ENCODE results near the gene PNCK. TPM values are rescaled to one million over a fixed set of nuclear protein-coding genes. Genes with fewer than 3 reads are reported as not detected.

Gene PNCK
- total and polyA plus RNA-seq, 8 donors = 0.28 to 0.99 (median 0.49) TPM; not detected in 3

DNA sequence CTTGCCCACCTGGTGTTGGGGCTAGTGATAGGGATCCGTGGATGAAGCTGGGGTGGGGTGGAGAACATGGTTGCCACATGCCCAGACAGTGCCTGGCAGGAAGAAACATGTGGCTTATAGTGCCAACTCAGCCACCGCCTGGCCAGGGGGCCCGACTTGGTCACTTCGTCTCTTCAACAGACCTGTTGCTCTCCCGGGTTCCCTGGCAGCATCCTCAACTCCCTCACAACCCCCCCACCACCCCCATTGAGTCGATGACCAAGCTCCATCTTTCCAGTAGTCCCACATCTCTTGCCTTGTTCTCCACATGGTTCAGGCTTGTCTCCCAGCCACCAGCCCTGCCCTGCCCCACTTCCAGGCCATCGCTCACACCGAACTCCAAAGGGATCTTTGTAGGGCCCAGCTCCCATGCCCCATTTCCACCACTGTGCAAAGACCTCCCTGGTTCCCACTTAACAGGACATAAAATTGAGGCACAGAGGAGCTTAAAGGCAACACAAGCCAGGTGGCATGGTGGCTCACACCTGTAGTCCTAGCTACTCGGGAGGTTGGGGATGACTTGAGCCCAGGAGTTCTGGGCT, 7.8 kb downstream of the PNCK start:
- DNase-seq (peak in 2 of 6 donors; percentile 37 to 45), FAIRE-seq (no peak), ATAC-seq (no peak)
- 69 to 71% methylated on average over 6 to 9 of the region's 9 CpGs for WGBS, 2 donors
- no peaks in the 10 kb centered on the region for H3K36me3 ChIP-seq
- intact Hi-C loops (cut with DNase I) = no loop called here
- no peaks in the 10 kb centered on the region for H3K9me3 ChIP-seq
- peaks cover 0 to 26% (median 3%) of the 10 kb centered on the region in 4 donors for H3K27me3 ChIP-seq
- no peak overlapping the region for H3K4me3 ChIP-seq
- H3K27ac ChIP-seq = no peak overlapping the region
- TF ChIP-seq, protein P1, sequence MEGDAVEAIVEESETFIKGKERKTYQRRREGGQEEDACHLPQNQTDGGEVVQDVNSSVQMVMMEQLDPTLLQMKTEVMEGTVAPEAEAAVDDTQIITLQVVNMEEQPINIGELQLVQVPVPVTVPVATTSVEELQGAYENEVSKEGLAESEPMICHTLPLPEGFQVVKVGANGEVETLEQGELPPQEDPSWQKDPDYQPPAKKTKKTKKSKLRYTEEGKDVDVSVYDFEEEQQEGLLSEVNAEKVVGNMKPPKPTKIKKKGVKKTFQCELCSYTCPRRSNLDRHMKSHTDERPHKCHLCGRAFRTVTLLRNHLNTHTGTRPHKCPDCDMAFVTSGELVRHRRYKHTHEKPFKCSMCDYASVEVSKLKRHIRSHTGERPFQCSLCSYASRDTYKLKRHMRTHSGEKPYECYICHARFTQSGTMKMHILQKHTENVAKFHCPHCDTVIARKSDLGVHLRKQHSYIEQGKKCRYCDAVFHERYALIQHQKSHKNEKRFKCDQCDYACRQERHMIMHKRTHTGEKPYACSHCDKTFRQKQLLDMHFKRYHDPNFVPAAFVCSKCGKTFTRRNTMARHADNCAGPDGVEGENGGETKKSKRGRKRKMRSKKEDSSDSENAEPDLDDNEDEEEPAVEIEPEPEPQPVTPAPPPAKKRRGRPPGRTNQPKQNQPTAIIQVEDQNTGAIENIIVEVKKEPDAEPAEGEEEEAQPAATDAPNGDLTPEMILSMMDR (IDR thresholded peaks at IDR 0.05) = no peak
- H3K4me1 ChIP-seq = no peaks in the 10 kb centered on the region

DNA sequence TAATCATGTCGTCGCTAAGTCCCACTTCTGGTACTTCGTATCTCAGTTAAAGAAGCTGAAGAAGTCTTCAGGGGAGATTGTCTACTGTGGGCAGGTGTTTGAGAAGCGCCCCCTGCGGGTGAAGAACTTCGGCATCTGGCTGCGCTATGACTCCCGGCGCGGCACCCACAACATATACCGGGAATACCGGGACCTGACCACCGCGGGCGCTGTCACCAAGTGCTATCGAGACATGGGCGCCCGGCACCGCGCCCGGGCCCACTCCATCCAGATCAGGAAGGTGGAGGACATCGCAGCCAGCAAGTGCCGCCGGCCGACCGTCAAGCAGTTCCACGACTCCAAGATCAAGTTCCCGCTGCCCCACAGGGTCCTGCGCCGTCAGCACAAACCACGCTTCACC, 11.3 kb downstream of the PNCK start:
- ATAC-seq (peak in 3 of 4 donors; percentile 27 to 47 (median 36)), DNase-seq (peak; percentile 17 to 76 (median 54)), FAIRE-seq (no peak)
- Histone ChIP-seq H3K27ac (no peak overlapping the region), H3K36me3 (no peaks in the 10 kb centered on the region), H3K27me3 (peaks cover 0 to 41% (median 3%) of the 10 kb centered on the region in 4 donors), H3K9me3 (no peaks in the 10 kb centered on the region), H3K4me3 (no peak overlapping the region), H3K4me1 (no peaks in the 10 kb centered on the region)
- TF ChIP-seq, protein P1 (IDR thresholded peaks at IDR 0.05) = peak in 2 of 4 donors; percentile 20 to 21
- intact Hi-C loops (cut with DNase I) = no loop called here
- WGBS, 2 donors = 9 to 25% methylated on average over 31 of the region's 31 CpGs

DNA sequence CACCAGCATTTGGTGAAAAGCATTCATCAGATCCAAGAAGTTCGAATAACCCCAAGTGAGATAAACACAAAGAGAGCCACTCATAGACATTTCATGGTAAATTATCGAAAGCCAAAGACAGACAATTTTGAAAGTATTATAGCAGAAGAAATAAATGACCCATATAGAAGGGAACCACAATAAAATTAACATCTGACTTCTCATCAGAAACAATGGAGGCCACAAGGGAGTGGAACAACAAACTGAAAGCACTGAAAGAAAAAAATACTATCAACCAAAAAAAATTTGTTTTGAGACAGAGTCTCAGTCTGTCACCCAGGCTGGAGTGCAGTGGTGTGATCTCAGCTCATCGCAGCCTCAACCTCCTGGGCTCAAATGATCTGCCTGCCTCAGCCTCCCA, 14.3 kb downstream of the PNCK start:
- H3K27ac ChIP-seq = no peak overlapping the region
- no peak for DNase-seq
- intact Hi-C loops (cut with DNase I) = no loop called here
- H3K9me3 ChIP-seq = no peaks in the 10 kb centered on the region
- FAIRE-seq = no peak
- no peaks in the 10 kb centered on the region for H3K36me3 ChIP-seq
- 72 to 86% methylated on average over 3 of the region's 3 CpGs for WGBS, 2 donors
- H3K4me1 ChIP-seq = no peaks in the 10 kb centered on the region
- TF ChIP-seq, protein P1 (IDR thresholded peaks at IDR 0.05) = no peak
- peaks cover 0 to 41% (median 3%) of the 10 kb centered on the region in 4 donors for H3K27me3 ChIP-seq
- ATAC-seq = no peak
- no peak overlapping the region for H3K4me3 ChIP-seq

DNA sequence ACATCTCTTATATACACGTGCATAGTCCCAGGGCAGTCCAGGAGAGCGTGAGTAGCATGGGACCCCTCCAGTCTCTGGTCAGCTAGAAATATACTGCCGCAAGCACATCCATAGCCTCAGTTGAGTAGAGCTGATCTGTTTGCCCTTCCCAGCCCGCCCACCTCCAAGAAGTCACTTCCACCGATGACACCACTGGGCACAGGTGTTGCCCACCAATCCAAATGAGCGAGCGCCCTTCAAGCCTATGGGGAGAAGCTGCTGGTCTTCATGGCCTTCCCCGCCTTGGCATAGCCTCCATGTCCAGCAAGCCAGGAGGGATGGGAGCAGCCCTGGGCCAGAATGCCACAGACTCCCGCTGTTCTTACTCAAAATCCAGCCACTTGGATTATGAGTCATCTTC, 16.5 kb downstream of the PNCK start:
- no peaks in the 10 kb centered on the region for H3K4me1 ChIP-seq
- no peak for FAIRE-seq
- TF ChIP-seq, protein P1 (IDR thresholded peaks at IDR 0.05) = no peak
- H3K36me3 ChIP-seq = no peaks in the 10 kb centered on the region
- no peak overlapping the region for H3K4me3 ChIP-seq
- peak in 2 of 6 donors; percentile 28 to 32 for DNase-seq
- intact Hi-C loops (cut with DNase I) = no loop called here
- no peak for ATAC-seq
- H3K27me3 ChIP-seq = peaks cover 0 to 26% (median 3%) of the 10 kb centered on the region in 4 donors
- H3K9me3 ChIP-seq = peaks cover 0 to 5% (median 0%) of the 10 kb centered on the region in 4 donors
- WGBS, 2 donors = 75 to 78% methylated on average over 9 of the region's 9 CpGs
- H3K27ac ChIP-seq = no peak overlapping the region

DNA sequence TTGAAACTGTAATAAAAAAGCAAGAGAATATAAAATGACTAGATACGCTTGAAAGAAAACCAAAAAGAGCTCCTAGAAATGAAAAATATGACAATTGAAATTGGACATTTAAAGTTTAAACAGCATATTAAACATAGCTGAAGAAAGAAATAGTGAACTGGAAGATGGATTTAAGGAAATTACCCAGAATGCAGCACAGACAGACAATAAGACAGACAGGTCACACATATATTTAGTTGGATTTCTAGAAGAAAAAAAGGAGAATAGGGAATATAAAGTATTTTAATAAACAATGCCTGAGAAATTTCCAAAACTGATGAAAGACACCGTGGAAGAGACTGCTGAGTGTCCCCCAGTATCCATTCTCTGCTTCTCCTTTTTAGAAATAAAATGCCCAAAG, 20.1 kb downstream of the PNCK start:
- Histone ChIP-seq H3K27ac (no peak overlapping the region), H3K4me3 (no peak overlapping the region), H3K27me3 (peaks cover 0 to 5% (median 0%) of the 10 kb centered on the region in 4 donors), H3K9me3 (peaks cover 0 to 5% (median 0%) of the 10 kb centered on the region in 4 donors), H3K4me1 (no peaks in the 10 kb centered on the region), H3K36me3 (no peaks in the 10 kb centered on the region)
- WGBS, 2 donors = 87 to 94% methylated on average over 2 of the region's 2 CpGs
- intact Hi-C loops (cut with DNase I) = no loop called here
- no peak for ATAC-seq
- no peak for DNase-seq
- TF ChIP-seq, protein P1 (IDR thresholded peaks at IDR 0.05) = no peak
- peak; percentile 65 for FAIRE-seq

All from pancreas (tissue), 10 donors.